PC-9 (cell line): ENCODE data around the gene SLC22A4. TPM values are rescaled to one million over a fixed set of nuclear protein-coding genes. Genes with fewer than 3 reads are reported as not detected.

Experiments used
- BruUV-seq: library from RNA; stranded (reverse); fragments of 400-500 nt; replicated peaks from 2 replicates; lab custom pipeline; 2021; lab: Mats Ljungman, UMichigan
- CTCF ChIA-PET: fragments of 300-600 bp; sonication (Branson Sonifier 250); formaldehyde crosslinking; loops from one replicate; lab custom pipeline; 2022; ENCODE audit warnings: antibody characterized with exemption; lab: Charles Lee
- POLR2A ChIA-PET: fragments of 300-600 bp; sonication (Branson Sonifier 250); formaldehyde crosslinking; loops from one replicate; lab custom pipeline; 2022; ENCODE audit warnings: antibody characterized with exemption; ENCODE audit not compliant: unreplicated experiment; lab: Charles Lee
- DNase-seq, 2 experiments: peaks; one replicate each; pipeline versions ENCODE4 v3.0.0 to v3.0.0-alpha.2; 2015 to 2022; ENCODE audit warnings: mixed read lengths in 1 of 2
- H2AFZ ChIP-seq: fragments of 200-600 bp; sonication (generic); 2 replicates; pipeline ENCODE4 v1.8.1; 2017; ENCODE audit warnings: antibody characterized with exemption
- H3F3A ChIP-seq: fragments of 200-600 bp; sonication (generic); 2 replicates; pipeline ENCODE4 v1.8.1; 2017; ENCODE audit warnings: antibody characterized with exemption, mild to moderate bottlenecking, low read depth; ENCODE audit not compliant: insufficient read depth
- H3K27ac ChIP-seq: fragments of 200-600 bp; sonication (generic); 2 replicates; pipeline ENCODE4 v1.6.1; 2016; ENCODE audit warnings: mixed run types
- H3K27me3 ChIP-seq: fragments of 200-600 bp; sonication (generic); 2 replicates; pipeline ENCODE4 v1.6.1; 2016; ENCODE audit warnings: low read depth, mixed run types; ENCODE audit not compliant: insufficient read depth
- H3K36me3 ChIP-seq: fragments of 200-600 bp; sonication (generic); 2 replicates; pipeline ENCODE4 v1.6.1; 2016; ENCODE audit warnings: low read depth, mixed run types
- H3K4me1 ChIP-seq: fragments of 200-600 bp; sonication (generic); replicated peaks from 2 replicates; pipeline ENCODE4 v1.6.1; 2016; ENCODE audit warnings: mixed run types; ENCODE audit not compliant: insufficient read depth
- H3K4me2 ChIP-seq: fragments of 200-600 bp; sonication (generic); 2 replicates; pipeline ENCODE4 v1.6.1; 2017; ENCODE audit warnings: mixed run types
- H3K4me3 ChIP-seq: fragments of 200-600 bp; sonication (generic); 2 replicates; pipeline ENCODE4 v1.6.1; 2016; ENCODE audit warnings: mixed run types
- H3K79me2 ChIP-seq: fragments of 200-600 bp; sonication (generic); 2 replicates; pipeline ENCODE4 v1.6.1; 2017; ENCODE audit warnings: low read depth, mixed run types
- H3K9me2 ChIP-seq: fragments of 200-600 bp; sonication (generic); 2 replicates; pipeline ENCODE4 v1.8.1; 2017; ENCODE audit warnings: mild to moderate bottlenecking; ENCODE audit not compliant: insufficient read depth
- H3K9me3 ChIP-seq: fragments of 200-600 bp; sonication (generic); 2 replicates; pipeline ENCODE4 v1.8.1; 2016; ENCODE audit warnings: low read depth; ENCODE audit not compliant: insufficient read depth
- H4K20me1 ChIP-seq: fragments of 200-600 bp; sonication (generic); 2 replicates; pipeline ENCODE4 v1.8.1; 2017; ENCODE audit not compliant: insufficient read depth
- EZH2 ChIP-seq: fragments of 200-600 bp; sonication (generic); IDR thresholded peaks from 2 replicates; pipeline ENCODE4 v1.8.0; 2017; ENCODE audit warnings: antibody characterized with exemption, low read depth
- intact Hi-C: fragments of 100-400 bp; cut with micrococcal nuclease; formaldehyde crosslinking; loops from one replicate; pipeline ENCODE4 v1.10.0; 2022; ENCODE audit not compliant: unreplicated experiment
- total RNA-seq: library from RNA; stranded (reverse); gene quantifications from 2 replicates; pipeline ENCODE4 v1.2.3, GENCODE V29; 2021
- TF ChIP-seq, protein P1 (sequence below): fragments of 200-600 bp; sonication (generic); conservative IDR thresholded peaks from 2 replicates; pipeline ENCODE4 v1.6.1; 2017; ENCODE audit warnings: mixed run types, antibody characterized with exemption, mild to moderate bottlenecking, moderate library complexity

SLC22A4 gene
- total RNA-seq, 1 experiment from 2014 or later, result 4.2 TPM

- Histone ChIP-seq H3K9me2 (no peaks in the 10 kb centered on the region), H3K27ac (no peak overlapping the region), H3K4me2 (no peak overlapping the region), H3K36me3 (no peaks in the 10 kb centered on the region), H2AFZ (no peak overlapping the region), H3K4me1 (peaks cover 8% of the 10 kb centered on the region; the same call in 1 of the 2 replicates), H3K79me2 (no peaks in the 10 kb centered on the region), H3K4me3 (no peak overlapping the region), H3K9me3 (no peaks in the 10 kb centered on the region), H3F3A (peaks cover 4% of the 10 kb centered on the region; the same call in 1 of the 2 replicates), H3K27me3 (no peaks in the 10 kb centered on the region), H4K20me1 (no peaks in the 10 kb centered on the region)
- BruUV-seq, result no TSS peak
- no peak for DNase-seq
- CTCF ChIA-PET, result no interaction called here
- POLR2A ChIA-PET, result no interaction called here
- no peak for TF ChIP-seq EZH2
- TF ChIP-seq, protein P1, sequence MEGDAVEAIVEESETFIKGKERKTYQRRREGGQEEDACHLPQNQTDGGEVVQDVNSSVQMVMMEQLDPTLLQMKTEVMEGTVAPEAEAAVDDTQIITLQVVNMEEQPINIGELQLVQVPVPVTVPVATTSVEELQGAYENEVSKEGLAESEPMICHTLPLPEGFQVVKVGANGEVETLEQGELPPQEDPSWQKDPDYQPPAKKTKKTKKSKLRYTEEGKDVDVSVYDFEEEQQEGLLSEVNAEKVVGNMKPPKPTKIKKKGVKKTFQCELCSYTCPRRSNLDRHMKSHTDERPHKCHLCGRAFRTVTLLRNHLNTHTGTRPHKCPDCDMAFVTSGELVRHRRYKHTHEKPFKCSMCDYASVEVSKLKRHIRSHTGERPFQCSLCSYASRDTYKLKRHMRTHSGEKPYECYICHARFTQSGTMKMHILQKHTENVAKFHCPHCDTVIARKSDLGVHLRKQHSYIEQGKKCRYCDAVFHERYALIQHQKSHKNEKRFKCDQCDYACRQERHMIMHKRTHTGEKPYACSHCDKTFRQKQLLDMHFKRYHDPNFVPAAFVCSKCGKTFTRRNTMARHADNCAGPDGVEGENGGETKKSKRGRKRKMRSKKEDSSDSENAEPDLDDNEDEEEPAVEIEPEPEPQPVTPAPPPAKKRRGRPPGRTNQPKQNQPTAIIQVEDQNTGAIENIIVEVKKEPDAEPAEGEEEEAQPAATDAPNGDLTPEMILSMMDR, result no peak
- intact Hi-C loops, result no loop called here
These were observed 45.3 kb downstream of the SLC22A4 start for GRCh38 chr5:132339502-132339901.

DNA sequence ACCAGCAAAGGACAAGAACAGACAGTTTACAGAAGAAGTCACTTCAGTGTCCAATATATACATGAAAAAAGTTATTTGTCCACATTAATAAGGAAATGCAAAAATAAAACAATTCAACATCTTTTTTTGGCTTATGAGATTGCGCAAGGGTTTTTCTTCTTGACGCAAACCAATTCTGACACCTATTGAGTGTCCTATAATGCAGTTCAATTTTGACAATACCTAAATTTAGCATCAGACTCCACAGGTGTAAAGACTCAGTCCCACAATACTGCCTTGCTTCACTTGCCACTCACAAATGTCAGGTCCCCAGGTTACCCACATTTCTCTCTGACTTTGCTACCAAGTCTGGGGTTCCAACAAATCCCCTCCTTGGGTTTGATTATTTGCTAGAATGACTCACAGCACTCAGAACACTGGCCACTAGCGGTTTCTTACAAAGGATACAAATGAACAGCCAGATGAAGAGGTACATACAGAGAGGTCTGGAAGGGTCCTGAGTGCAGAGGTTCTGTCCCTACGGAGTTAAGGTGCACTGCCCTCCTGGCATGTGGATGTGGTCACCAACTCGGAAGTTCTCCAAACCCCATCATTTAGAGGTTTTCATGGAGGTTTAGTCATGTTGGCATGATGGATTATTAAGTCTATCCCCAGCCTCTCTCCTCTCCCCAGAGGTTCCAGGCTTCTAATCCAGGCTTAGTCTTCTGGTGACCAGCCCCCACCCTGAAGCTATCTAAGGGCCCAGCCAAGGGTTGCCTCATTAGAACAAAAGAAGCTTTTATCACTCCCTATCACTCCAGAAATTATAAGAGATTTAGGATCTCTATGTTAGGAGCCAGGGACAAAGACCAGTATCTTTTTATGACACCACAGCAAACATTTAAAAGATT lies 48.3 kb downstream of the SLC22A4 start:
- H3K79me2 ChIP-seq, result no peaks in the 10 kb centered on the region
- H4K20me1 ChIP-seq, result no peaks in the 10 kb centered on the region
- H3K4me2 ChIP-seq, result no peak overlapping the region
- no peak overlapping the region for H3K4me3 ChIP-seq
- no peaks in the 10 kb centered on the region for H3K27me3 ChIP-seq
- H3K36me3 ChIP-seq, result no peaks in the 10 kb centered on the region
- intact Hi-C loops, result no loop called here
- no peaks in the 10 kb centered on the region for H3K4me1 ChIP-seq
- H3K9me3 ChIP-seq, result no peaks in the 10 kb centered on the region
- no peak for DNase-seq
- no peak overlapping the region for H3K27ac ChIP-seq
- H2AFZ ChIP-seq, result no peak overlapping the region
- BruUV-seq, result no TSS peak
- CTCF ChIA-PET, result no interaction called here
- POLR2A ChIA-PET, result interaction anchor here (0.5 to 0.7 kb wide), 2 partner anchors 116 to 889 kb away, joined by 4 to 7 read pairs; no protein-coding TSS in a partner anchor
- no peak for TF ChIP-seq EZH2
- TF ChIP-seq, protein P1, result no peak
- no peaks in the 10 kb centered on the region; the same call in 1 of the 2 replicates for H3F3A ChIP-seq
- no peaks in the 10 kb centered on the region for H3K9me2 ChIP-seq

GRCh38 chr5:132344775-132345514 lies 50.8 kb downstream of the SLC22A4 start:
- Histone ChIP-seq H2AFZ (no peak overlapping the region), H3K9me3 (no peaks in the 10 kb centered on the region), H3K27me3 (no peaks in the 10 kb centered on the region), H3F3A (no peaks in the 10 kb centered on the region; the same call in 1 of the 2 replicates), H3K4me1 (no peaks in the 10 kb centered on the region), H3K27ac (no peak overlapping the region), H3K36me3 (peaks cover 6% of the 10 kb centered on the region; the same call in 1 of the 2 replicates), H3K4me2 (no peak overlapping the region), H3K79me2 (no peaks in the 10 kb centered on the region), H3K9me2 (no peaks in the 10 kb centered on the region), H4K20me1 (no peaks in the 10 kb centered on the region), H3K4me3 (no peak overlapping the region)
- no TSS peak for BruUV-seq
- CTCF ChIA-PET, result no interaction called here
- DNase-seq, result no peak
- POLR2A ChIA-PET, result no interaction called here
- intact Hi-C loops, result no loop called here
- TF ChIP-seq, protein P1, result no peak
- TF ChIP-seq EZH2, result no peak
